WI38 (cell line): Measurements from ENCODE around the gene NFIC.
"Not testable (repeated sequence)": the region's sequence is repeated elsewhere in the genome, so short reads cannot be mapped to it uniquely, and the experiment has no call there.

Source experiments
- H3K4me3 ChIP-seq: 2 replicates; pipeline ENCODE4 v1.5.1; 2011; ENCODE audit warnings: low read depth, mild to moderate bottlenecking, control low read depth, low read length
- TF ChIP-seq, protein P1 (sequence below): IDR thresholded peaks from 2 replicates; pipeline ENCODE4 v1.5.1; 2012; ENCODE audit warnings: low read depth, mild to moderate bottlenecking, control low read depth, low read length

NFIC gene

DNA sequence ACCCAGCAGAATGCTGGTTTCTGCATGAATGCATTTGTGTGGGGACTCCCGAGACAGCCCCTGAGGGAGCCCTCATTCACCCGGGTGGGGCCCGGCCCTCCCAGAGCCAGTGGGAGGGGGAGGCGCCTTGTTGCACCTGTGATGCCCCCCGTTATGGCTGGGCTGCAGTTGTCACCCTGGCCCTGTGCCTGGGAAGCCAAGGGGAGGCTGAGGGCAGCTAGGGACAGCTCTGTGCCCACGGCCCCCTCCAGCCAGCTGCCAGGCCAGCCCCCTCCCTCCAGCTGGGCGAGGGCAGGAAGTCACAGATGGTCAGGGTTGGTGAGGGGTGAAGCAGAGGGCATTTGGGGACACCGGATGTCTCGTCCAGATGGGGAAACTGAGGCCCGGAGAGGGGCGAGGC lies 26.1 kb downstream of the NFIC start:
- H3K4me3 ChIP-seq = no peak overlapping the region
- TF ChIP-seq, protein P1, sequence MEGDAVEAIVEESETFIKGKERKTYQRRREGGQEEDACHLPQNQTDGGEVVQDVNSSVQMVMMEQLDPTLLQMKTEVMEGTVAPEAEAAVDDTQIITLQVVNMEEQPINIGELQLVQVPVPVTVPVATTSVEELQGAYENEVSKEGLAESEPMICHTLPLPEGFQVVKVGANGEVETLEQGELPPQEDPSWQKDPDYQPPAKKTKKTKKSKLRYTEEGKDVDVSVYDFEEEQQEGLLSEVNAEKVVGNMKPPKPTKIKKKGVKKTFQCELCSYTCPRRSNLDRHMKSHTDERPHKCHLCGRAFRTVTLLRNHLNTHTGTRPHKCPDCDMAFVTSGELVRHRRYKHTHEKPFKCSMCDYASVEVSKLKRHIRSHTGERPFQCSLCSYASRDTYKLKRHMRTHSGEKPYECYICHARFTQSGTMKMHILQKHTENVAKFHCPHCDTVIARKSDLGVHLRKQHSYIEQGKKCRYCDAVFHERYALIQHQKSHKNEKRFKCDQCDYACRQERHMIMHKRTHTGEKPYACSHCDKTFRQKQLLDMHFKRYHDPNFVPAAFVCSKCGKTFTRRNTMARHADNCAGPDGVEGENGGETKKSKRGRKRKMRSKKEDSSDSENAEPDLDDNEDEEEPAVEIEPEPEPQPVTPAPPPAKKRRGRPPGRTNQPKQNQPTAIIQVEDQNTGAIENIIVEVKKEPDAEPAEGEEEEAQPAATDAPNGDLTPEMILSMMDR = no peak

DNA sequence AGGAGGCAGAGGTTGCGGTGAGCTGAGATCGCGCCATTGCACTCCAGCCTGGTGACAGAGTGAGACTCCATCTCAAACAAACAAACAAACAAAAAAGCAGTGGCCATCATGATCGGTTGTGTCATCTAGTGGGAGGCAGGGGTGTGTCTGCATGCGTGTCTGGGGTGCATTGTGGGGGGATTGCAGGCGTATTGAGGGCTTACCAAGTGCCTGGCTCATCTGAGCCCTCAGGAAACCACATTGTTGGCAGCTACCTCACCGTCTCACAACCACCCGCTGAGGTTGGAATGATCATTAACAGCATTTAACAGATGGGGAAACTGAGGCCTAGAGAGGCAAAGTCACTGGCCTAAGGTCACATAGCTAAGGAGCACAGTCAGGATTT lies 30.5 kb downstream of the NFIC start:
- TF ChIP-seq, protein P1 = no peak
- no peak overlapping the region for H3K4me3 ChIP-seq

DNA sequence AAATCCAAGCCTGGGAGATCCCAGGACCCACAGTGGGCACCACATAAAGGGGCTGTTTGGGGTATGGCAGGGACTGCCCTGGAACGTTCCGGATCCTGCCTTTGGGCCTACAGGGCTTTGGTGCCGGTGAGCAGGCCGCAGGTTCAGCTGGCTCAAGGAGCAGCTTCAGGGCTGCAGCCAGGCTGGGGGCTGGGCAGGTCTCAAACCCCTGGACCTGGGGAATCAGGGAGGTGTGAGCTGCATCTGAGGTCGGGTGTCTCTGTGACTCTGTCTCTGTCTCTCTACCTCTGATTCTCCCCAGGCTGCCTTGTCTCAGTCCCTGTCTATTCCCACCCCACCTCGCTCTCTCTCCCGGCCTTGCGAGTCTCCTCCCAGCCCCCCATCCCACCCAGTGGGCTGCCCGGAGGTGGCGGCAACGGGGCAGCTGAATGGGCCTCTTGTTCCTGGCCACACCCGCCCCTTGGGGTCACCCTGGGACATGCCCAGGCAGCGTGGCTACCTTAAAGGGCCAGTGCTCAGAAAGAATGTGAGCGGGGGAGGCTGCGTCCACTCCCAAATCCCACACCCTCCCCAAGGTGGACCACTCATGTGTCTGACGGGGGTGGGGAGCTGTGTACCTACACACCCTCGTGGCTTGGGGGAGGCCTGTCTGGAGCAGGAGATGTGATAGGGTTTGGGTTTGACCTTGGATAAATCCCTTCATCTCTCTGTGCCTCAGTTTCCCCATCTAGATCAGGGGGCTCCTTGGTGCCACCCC lies 31.1 kb downstream of the NFIC start:
- TF ChIP-seq, protein P1 = no peak

DNA sequence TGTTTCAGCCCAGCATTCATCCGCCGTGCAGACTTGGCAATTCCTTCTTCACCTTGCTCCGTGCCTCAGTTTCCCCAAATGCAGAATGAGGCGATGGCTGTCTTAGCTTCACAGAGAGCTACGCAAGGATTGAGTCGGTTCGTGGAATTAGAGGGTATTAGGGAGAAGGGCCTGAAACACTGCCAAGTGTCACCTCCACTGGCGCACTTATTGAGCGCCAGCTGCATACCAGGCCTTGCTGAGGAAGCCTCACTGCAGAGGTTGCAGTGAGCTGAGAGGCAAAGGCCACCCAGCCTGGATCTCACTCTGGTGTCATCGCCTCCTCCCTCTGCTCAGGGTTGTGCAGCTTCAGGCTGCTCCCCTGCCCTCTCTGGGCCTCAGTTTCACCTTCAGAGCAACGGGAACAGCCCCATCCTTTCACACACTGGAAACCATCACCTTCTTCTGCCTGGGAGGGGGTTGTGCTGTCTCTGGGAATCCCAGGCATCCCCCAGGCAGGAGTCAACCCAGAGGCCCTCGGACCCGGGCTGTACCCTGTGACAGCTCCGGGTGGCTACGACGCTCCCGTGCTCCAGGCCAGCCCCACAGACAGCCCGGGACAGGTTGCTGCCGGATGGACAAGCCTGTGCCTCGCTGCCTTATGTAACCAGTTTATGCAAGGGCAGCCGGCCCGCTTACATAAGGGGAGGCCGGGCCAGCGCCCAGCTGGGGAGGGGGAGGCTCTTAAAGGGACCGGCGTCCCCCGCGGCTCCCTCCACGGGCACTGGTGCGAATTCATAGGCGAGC lies 31.9 kb downstream of the NFIC start:
- H3K4me3 ChIP-seq = no peak overlapping the region
- TF ChIP-seq, protein P1 = no peak

More for the DNA sequence above, 31.1 kb downstream of the NFIC start:
- H3K4me3 ChIP-seq = no peak overlapping the region

DNA sequence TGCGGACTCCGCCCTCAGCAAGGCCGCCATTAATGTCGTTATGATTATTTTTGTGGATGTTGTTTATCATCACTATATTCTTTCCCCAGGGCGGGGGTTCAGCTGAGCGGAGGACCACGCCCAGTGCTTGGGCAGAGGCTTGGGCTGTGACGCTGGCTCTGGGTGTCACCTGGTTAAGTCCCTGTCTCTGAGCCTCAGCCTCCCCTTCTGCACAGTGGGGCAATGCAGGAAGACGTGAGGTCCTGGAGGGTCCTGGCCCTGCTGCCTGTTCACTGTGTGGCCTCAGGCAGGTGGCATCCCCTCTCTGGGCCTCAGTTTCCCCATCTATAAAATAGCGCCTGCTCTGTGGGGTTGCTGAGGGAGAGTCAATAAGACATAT lies 32.5 kb downstream of the NFIC start:
- H3K4me3 ChIP-seq = no peak overlapping the region
- TF ChIP-seq, protein P1 = no peak

DNA sequence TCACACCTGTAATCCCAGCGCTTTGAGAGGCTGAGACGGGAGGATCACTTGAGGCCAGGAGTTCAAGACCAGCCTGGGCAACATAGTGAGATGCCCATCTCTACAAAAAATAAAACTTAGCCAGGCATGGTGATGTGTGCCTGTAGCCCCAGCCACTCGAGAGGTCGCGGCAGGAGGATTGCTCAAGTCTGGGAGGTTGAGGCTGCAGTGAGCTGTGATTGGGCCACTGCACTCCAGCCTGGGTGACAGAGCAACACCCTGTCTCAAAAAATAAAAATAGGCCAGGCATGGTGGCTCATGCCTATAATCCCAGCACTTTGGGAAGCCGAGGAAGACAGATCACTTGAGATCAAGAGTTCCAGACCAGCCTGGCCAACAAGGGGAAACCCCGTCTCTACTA lies 32.9 kb downstream of the NFIC start:
- H3K4me3 ChIP-seq = not testable (repeated sequence)

DNA sequence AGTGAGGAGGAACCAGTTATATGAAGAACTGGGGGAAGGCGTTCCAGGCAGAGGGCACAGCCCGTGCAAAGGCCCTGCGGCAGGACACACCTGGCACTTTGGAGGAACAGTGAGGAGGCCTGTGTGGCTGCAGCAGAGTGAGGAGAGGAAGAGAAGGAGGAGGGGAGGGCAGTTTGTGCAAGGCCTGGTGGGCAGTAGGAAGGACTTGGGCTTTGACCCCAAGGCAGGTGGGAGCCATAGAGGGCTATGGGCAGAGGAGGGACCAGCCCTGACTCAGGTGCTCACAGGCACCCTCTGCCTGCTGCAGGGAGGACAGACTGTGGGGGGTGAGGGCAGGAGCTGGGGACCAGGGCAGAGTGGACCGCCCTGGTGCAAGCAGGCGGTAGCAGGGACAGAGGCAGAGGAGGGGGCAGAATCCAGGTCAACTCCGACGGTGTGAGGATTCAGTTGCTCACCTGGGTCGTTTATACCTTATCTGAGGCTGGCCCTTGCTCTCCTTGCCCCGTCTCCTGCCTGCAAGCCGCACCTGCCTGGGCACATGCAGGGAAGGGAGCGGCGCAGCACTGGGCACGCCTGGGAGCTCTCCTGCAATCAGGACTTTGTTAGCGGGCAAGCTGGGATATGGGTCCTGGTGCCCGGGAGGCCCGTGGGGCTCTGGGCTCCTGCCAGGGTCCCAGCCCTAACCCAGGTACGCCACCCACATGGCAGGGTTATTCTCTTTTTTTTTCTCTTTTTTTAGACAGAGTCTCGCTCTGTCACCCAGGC lies 34.8 kb downstream of the NFIC start:
- H3K4me3 ChIP-seq = no peak overlapping the region
- TF ChIP-seq, protein P1 = no peak
